AG09319 (cell line): ENCODE data around the gene GDI2.
"Not testable (repeated sequence)": the region's sequence is repeated elsewhere in the genome, so short reads cannot be mapped to it uniquely, and the experiment has no call there.

Source experiments
- DNase-seq: peaks from one replicate; pipeline ENCODE4 v3.0.0-alpha.2; 2010; ENCODE audit warnings: low read depth; ENCODE audit errors: extremely low read depth
- TF ChIP-seq, protein P1 (sequence below): IDR thresholded peaks from 2 replicates; pipeline ENCODE4 v1.5.1; 2011; ENCODE audit warnings: low read depth, mild to moderate bottlenecking, inconsistent platforms, low read length, moderate library complexity

The GDI2 gene

GRCh38 chr10:5832946-5833345 lies 19.7 kb upstream of the GDI2 start:
- no peak for DNase-seq
- TF ChIP-seq, protein P1, sequence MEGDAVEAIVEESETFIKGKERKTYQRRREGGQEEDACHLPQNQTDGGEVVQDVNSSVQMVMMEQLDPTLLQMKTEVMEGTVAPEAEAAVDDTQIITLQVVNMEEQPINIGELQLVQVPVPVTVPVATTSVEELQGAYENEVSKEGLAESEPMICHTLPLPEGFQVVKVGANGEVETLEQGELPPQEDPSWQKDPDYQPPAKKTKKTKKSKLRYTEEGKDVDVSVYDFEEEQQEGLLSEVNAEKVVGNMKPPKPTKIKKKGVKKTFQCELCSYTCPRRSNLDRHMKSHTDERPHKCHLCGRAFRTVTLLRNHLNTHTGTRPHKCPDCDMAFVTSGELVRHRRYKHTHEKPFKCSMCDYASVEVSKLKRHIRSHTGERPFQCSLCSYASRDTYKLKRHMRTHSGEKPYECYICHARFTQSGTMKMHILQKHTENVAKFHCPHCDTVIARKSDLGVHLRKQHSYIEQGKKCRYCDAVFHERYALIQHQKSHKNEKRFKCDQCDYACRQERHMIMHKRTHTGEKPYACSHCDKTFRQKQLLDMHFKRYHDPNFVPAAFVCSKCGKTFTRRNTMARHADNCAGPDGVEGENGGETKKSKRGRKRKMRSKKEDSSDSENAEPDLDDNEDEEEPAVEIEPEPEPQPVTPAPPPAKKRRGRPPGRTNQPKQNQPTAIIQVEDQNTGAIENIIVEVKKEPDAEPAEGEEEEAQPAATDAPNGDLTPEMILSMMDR = no peak

GRCh38 chr10:5831446-5831782 lies 18.2 kb upstream of the GDI2 start:
- TF ChIP-seq, protein P1 = no peak

DNA sequence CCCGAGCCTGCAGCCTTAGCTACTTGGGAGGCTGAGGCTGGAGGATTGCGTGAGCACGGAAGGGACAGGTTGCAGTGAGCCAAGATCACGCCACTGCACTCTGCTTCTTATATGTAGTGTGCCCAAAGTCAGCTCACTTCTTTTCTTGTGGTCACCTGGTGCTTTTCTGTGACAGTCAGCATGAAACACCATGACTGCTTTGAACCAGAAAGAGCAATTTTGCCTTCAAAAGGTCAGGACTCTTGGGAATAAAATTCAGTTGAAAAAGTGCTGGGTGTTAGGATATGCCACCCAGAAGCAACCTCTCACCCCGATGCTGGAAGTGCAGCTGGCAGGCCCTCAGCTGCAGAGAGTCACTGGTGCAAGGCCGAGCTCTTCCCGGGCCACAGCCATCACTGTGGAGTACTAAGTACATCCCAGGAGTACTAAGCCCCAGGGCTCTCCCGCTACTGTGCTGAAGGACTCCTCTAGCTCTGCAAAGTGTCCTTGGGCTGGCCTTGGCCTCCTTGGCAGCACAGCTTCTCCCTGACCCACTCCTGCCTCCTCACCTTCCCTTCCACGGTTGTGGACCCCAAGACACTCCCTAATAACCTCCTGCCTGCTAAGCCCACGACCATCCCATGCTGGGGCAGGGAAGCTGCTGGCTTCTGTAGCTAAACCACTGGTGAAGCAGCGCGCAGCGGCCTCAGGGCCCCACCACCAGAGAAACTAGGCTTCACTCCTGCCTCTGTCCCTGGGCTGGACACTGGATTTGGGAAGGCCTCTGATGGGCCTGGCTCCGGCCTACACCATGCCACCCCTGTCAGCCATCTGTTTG lies 17.6 kb upstream of the GDI2 start:
- no peak for DNase-seq
- TF ChIP-seq, protein P1 = no peak

More at GRCh38 chr10:5831446-5831782, 18.2 kb upstream of the GDI2 start:
- DNase-seq = no peak

- TF ChIP-seq, protein P1 = no peak
- no peak for DNase-seq
Observed at GRCh38 chr10:5829267-5829666, 16.0 kb upstream of the GDI2 start.

DNA sequence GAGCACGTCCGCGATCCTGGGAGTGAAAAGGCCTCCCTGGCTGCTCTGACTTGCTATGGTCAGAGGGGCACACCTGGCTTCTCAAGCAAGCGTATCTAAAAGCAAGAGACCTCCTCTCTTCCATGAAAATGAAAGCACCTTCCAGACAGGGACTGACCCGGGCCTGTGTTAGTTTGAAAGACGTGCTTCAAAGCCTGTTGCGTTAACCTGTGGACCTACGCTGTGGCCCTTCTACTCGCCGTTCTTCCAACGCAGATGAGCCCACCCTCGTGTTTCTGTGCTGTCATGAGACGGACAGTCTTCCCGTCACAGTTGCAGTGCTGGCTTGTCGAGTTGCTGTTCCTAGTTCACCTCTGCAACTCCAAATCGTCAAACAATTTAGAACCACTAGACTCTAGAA lies 15.5 kb upstream of the GDI2 start:
- no peak for DNase-seq

DNA sequence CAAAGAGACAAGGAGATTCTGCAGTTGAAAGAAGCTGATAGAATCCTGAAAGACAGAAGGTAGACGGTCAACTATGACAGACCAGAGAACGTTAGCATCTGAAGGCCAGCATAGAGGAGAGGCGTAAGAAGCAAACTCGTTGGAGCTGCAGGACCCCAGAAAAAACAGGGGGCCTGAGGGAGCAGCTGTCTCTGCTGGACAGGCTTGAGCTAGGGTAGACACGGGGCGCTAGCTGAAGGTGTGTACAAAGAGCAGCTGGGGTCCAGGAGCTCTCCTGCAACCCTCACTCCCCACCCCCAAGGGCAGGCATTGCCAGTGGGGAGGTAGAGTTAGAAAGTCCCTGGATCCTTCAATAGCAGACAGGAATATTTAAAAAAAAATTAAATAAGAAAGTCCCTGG lies 14.6 kb upstream of the GDI2 start:
- TF ChIP-seq, protein P1 = no peak
- no peak for DNase-seq

More for the DNA sequence above, 15.5 kb upstream of the GDI2 start:
- TF ChIP-seq, protein P1 = no peak

DNA sequence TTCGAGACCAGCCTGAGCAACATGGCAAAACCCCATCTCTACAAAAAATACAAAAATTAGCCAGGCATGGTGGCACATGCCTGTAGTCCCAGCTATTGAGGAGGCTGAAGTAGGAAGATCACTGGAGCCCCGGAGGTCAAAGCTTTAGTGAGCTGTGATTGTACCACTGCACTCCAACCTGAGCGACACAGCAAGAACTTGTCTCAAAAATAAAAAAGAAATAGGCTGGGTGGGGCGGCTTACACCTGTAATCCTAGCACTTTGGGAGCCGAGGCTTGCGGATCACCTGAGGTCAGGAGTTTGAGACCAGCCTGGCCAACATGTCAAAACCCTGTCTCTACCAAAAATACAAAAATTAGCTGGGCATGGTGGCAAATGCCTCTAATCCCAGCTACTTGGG lies 13.3 kb upstream of the GDI2 start:
- DNase-seq = not testable (repeated sequence)

DNA sequence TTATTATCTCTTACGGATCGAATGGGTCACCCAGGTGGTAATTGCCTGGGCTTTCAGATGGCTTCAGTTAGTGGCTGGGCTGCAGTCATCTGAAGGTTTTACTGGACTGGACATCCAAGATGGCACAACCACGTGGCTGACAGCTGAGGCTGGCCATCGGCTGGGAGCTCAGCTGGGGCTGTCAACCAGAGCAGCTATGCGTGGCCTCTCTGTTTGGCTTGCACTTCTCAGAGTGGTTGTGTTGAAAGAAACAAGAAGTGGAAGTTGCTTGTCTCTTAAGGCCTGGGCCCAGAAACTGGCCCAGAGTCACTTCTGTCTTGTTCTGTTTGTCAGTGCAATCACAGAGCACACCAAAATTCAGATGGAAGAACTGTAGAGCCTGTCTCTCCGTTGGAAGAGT lies 5.7 kb upstream of the GDI2 start:
- DNase-seq = no peak
- TF ChIP-seq, protein P1 = no peak
